Fibroblast of mammary gland (primary cell): ENCODE results near the gene MPND.

ENCODE experiments used
- DNase-seq: peaks from one replicate; pipeline ENCODE4 v3.0.0-alpha.2; 2010; ENCODE audit warnings: low read depth
- H3K4me3 ChIP-seq: 2 replicates; pipeline ENCODE4 v1.5.1; 2011; ENCODE audit warnings: low read depth, mild to moderate bottlenecking, low read length, moderate library complexity; ENCODE audit not compliant: control insufficient read depth
- TF ChIP-seq, protein P1 (sequence below): conservative IDR thresholded peaks from 2 replicates; pipeline ENCODE4 v1.5.1; 2011; ENCODE audit warnings: low read depth, low read length, inconsistent platforms; ENCODE audit not compliant: control insufficient read depth, insufficient read depth

MPND gene

GRCh38 chr19:4300589-4300988, 42.8 kb upstream of the MPND start:
- TF ChIP-seq, protein P1, sequence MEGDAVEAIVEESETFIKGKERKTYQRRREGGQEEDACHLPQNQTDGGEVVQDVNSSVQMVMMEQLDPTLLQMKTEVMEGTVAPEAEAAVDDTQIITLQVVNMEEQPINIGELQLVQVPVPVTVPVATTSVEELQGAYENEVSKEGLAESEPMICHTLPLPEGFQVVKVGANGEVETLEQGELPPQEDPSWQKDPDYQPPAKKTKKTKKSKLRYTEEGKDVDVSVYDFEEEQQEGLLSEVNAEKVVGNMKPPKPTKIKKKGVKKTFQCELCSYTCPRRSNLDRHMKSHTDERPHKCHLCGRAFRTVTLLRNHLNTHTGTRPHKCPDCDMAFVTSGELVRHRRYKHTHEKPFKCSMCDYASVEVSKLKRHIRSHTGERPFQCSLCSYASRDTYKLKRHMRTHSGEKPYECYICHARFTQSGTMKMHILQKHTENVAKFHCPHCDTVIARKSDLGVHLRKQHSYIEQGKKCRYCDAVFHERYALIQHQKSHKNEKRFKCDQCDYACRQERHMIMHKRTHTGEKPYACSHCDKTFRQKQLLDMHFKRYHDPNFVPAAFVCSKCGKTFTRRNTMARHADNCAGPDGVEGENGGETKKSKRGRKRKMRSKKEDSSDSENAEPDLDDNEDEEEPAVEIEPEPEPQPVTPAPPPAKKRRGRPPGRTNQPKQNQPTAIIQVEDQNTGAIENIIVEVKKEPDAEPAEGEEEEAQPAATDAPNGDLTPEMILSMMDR: no peak
- H3K4me3 ChIP-seq: no peak overlapping the region
- no peak for DNase-seq

GRCh38 chr19:4301590-4302242, 41.6 kb upstream of the MPND start:
- TF ChIP-seq, protein P1: no peak
- DNase-seq: no peak
- no peak overlapping the region for H3K4me3 ChIP-seq

DNA sequence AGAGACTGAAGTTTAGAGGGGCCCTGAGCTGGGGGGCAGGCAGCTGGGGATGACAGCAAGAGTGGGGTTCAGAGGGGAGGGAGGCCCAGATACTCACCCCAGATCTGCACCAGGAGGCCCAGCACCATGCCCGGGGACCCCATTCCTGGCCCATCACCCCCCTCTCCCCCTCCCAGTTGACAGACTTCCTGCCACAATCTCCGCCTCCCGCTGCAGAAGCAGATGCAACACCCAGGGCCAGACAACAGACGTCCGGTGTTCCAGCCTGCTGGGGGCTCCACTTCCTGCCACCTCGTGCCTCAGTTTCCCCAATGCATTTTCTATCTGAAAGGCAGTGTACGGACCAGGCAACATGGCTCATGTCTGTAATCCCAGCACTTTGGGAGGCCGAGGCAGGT, 41.1 kb upstream of the MPND start, which contains the start of gene TMIGD2:
TSS of gene TMIGD2 (minus strand) at position 147 of the 398 bp plus-strand sequence. CDS start at position 143, 4 bp downstream.
- no peak within 1 kb of the TSS for H3K4me3 ChIP-seq
- TF ChIP-seq, protein P1: no peak
- no peak for DNase-seq

DNA sequence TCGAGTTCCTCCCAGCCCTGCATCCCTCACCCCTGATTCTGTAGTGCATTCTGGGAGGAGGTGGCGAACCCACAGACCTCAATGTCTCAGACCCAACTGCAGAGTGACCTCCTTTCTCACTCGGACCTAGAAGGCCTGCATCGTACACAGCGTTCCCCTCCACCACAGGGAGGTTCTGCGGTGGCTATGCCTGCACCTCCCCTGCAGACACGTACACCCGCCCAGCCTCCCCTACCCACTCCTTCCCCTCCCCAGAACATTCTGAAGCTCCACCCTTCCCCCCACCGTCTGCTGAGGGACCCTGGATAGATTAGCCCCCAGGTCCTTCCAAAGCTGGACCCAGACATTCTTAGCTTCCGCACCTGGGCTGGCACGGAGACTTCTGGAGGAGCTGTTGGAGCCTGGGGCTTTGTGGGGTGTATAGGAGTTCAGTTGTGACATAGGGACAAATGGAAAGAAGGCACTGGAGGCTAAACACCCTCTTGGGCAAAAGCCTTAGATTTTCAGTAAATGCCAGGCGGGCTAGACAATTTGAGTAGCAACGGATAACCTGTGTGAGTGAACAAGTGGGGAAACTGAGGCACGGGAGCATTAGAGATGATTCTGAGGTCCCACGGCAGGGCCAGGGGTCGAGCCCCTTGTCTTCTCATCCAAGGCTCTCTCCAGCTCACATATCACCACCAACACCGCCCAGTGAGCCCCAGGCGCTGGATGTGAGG, 39.4 kb upstream of the MPND start:
- no peak overlapping the region for H3K4me3 ChIP-seq
- no peak for DNase-seq

GRCh38 chr19:4304538-4305256, 38.7 kb upstream of the MPND start, which contains the start of gene FSD1:
TSS of gene FSD1 (plus strand) at chr19:4304598. CDS start at chr19:4304747, 149 bp downstream.
- TF ChIP-seq, protein P1: no peak
- peak; percentile 34 for DNase-seq
- H3K4me3 ChIP-seq: peak within 1 kb of the TSS; percentile 20

More for the DNA sequence above, 39.4 kb upstream of the MPND start:
- TF ChIP-seq, protein P1: no peak

GRCh38 chr19:4305257-4305612, 38.1 kb upstream of the MPND start:
- TF ChIP-seq, protein P1: no peak
- DNase-seq: no peak
- H3K4me3 ChIP-seq: no peak overlapping the region
